Measurements from ENCODE around the gene TRPC5OS.

GRCh38 chrX:111880735-111881134 is 4.8 kb downstream of the TRPC5OS start:
- no peak for TF ChIP-seq EZH2 (IDR thresholded peaks at IDR 0.05; ENCODE audit: borderline replicate concordance, insufficient read depth, low read depth, low read length, poor library complexity, severe bottlenecking)
- TF ChIP-seq CTCF (IDR thresholded peaks at IDR 0.05), result no peak

Data from B cell (primary cell).